GM12892 (cell line): ENCODE data around the gene C3orf20.

Source experiments
- POLR2A ChIP-seq: IDR thresholded peaks from 2 replicates; pipeline ENCODE4 v1.6.1; 2011; ENCODE audit warnings: low read depth, low read length, control low read depth
- POLR2AphosphoS5 ChIP-seq: IDR thresholded peaks from 2 replicates; pipeline ENCODE4 v1.6.1; 2011; ENCODE audit warnings: low read depth, low read length, control low read depth

GRCh38 chr3:14785207-14786155, 110.5 kb downstream of the C3orf20 start:
- TF ChIP-seq POLR2A (no peak), POLR2AphosphoS5 (no peak)
